ENCODE measurements around the gene CCL21.
"Not testable (repeated sequence)": the region's sequence is repeated elsewhere in the genome, so short reads cannot be mapped to it uniquely, and the experiment has no call there.

- TF ChIP-seq POLR2A, CTCF (IDR thresholded peaks at IDR 0.05): not testable (repeated sequence)
These were observed 40.4 kb upstream of the CCL21 start for GRCh38 chr9:34750320-34750719.
